Inflammatory macrophage treated with lipopolysaccharide for 1 hour (primary cell): ENCODE measurements around the gene RAD51B.
"Not testable (repeated sequence)": the region's sequence is repeated elsewhere in the genome, so short reads cannot be mapped to it uniquely, and the experiment has no call there.

ENCODE experiments used
- DNase-seq, 2 donors: peaks; one replicate each; pipeline ENCODE4 v3.0.0-alpha.2; 2020 to 2022

RAD51B gene

GRCh38 chr14:68219407-68219806 is 399.8 kb downstream of the RAD51B start:
- no peak for DNase-seq

- not testable (repeated sequence) for DNase-seq
Observed at GRCh38 chr14:68221046-68221445, 401.5 kb downstream of the RAD51B start.

GRCh38 chr14:68222154-68222553 is 402.6 kb downstream of the RAD51B start:
- DNase-seq, result no peak

GRCh38 chr14:68222726-68223125 is 403.1 kb downstream of the RAD51B start:
- DNase-seq, result no peak

GRCh38 chr14:68223631-68224030 is 404.1 kb downstream of the RAD51B start:
- DNase-seq, result no peak

GRCh38 chr14:68225321-68225720 is 405.7 kb downstream of the RAD51B start:
- no peak for DNase-seq

GRCh38 chr14:68226523-68226922 is 406.9 kb downstream of the RAD51B start:
- DNase-seq, result no peak

- DNase-seq, result no peak
Observed at GRCh38 chr14:68228656-68229055, 409.1 kb downstream of the RAD51B start.

- no peak for DNase-seq
Observed at GRCh38 chr14:68229423-68230100, 410.0 kb downstream of the RAD51B start.

GRCh38 chr14:68230202-68230949 is 410.8 kb downstream of the RAD51B start:
- DNase-seq, result peak in 1 of 2 donors; percentile 20

GRCh38 chr14:68230950-68231717 is 411.6 kb downstream of the RAD51B start:
- no peak for DNase-seq

- no peak for DNase-seq
Observed at GRCh38 chr14:68231898-68232297, 412.3 kb downstream of the RAD51B start.

GRCh38 chr14:68232300-68233055 is 412.9 kb downstream of the RAD51B start:
- peak; percentile 75 to 94 for DNase-seq

GRCh38 chr14:68233101-68233784 is 413.7 kb downstream of the RAD51B start:
- no peak for DNase-seq

GRCh38 chr14:68234101-68234905 is 414.7 kb downstream of the RAD51B start:
- no peak for DNase-seq

GRCh38 chr14:68235011-68235410 is 415.4 kb downstream of the RAD51B start:
- DNase-seq, result no peak

GRCh38 chr14:68236582-68237458 is 417.2 kb downstream of the RAD51B start:
- no peak for DNase-seq

- DNase-seq, result no peak
Observed at GRCh38 chr14:68238551-68238950, 419.0 kb downstream of the RAD51B start.

GRCh38 chr14:68238976-68239375 is 419.4 kb downstream of the RAD51B start:
- no peak for DNase-seq
